ENCODE data around the gene ARHGEF11.

DNA sequence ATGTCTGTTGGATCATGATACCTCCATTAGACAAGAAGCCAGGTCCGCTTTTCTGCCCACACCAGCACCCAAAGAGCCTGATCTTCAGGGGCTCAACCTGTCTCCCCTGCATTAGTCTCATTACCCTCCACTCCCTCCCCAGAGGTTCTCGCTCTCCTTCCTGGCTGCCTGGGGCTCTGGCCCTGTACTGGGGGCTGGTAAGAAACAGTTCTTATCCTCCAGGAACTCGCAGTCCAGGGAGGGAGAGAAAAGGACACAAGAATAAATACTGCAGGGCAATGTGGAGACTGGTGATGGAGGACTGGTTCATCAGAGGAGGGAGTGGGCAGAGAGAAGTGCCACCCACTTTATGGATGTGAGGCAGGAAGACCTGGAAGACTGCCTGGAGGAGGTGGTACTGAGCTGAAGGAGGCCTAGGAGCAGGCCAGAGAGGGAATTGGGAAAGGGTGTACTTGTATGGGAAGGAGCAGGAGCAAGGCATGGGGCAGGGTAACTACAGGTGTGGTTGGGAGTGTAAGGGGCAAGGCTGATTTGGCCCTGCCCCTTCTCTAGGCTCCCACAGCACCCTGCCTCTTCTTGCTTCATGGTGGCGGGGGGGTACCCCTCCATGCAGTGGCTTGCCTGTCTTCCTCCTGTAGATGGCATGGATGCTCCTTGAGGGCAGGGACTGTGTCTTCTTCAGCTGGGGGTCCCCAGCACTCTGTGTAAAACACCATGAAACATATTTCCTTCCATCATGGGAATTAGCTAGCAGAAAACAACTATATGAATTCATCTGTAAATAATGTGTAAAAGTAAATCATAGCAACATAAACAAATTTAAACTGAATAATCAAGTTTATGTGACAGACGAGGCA, 120.2 kb downstream of the ARHGEF11 start:
- TF ChIP-seq CTCF (IDR thresholded peaks at IDR 0.05; ENCODE audit: low read depth, low read length, poor library complexity, severe bottlenecking) (no peak), EZH2phosphoT487 (IDR thresholded peaks at IDR 0.05; ENCODE audit: borderline replicate concordance, low read length) (no peak)

All from DOHH2 (cell line).